ENCODE data around the gene PLCL1.

- TF ChIP-seq, protein P1, sequence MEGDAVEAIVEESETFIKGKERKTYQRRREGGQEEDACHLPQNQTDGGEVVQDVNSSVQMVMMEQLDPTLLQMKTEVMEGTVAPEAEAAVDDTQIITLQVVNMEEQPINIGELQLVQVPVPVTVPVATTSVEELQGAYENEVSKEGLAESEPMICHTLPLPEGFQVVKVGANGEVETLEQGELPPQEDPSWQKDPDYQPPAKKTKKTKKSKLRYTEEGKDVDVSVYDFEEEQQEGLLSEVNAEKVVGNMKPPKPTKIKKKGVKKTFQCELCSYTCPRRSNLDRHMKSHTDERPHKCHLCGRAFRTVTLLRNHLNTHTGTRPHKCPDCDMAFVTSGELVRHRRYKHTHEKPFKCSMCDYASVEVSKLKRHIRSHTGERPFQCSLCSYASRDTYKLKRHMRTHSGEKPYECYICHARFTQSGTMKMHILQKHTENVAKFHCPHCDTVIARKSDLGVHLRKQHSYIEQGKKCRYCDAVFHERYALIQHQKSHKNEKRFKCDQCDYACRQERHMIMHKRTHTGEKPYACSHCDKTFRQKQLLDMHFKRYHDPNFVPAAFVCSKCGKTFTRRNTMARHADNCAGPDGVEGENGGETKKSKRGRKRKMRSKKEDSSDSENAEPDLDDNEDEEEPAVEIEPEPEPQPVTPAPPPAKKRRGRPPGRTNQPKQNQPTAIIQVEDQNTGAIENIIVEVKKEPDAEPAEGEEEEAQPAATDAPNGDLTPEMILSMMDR (IDR thresholded peaks at IDR 0.05) = no peak
- TF ChIP-seq POLR2A (IDR thresholded peaks at IDR 0.05) = no peak
Observed at GRCh38 chr2:198080879-198081765, 276.7 kb downstream of the PLCL1 start.

All from breast epithelium (tissue), 3 donors.